ENCODE data around the gene PARN.

- TF ChIP-seq CTCF (IDR thresholded peaks at IDR 0.05) (no peak), POLR2A (IDR thresholded peaks at IDR 0.05) (no peak)
These were observed 175.7 kb downstream of the PARN start for GRCh38 chr16:14454391-14454790.
